Vagina (tissue), 2 donors: ENCODE measurements around the gene AACS.

Source experiments
- CTCF ChIP-seq, 3 experiments: fragments of 450-650 bp in 2 of 3; fragments of 200-600 bp in 1 of 3; sonication (generic) in 1 of 3; IDR thresholded peaks; one replicate each; pipeline ENCODE4 v1.5.1; 2017 to 2019; ENCODE audit warnings: antibody characterized with exemption in 3 of 3, mild to moderate bottlenecking in 2 of 3, moderate library complexity in 2 of 3
- POLR2A ChIP-seq, 2 donors: fragments of 450-650 bp; IDR thresholded peaks; one replicate each; pipeline ENCODE4 v1.6.1; 2017; ENCODE audit warnings: antibody characterized with exemption in 2 of 2, mild to moderate bottlenecking in 2 of 2, moderate library complexity in 2 of 2
- POLR2AphosphoS5 ChIP-seq, 2 donors: sonication (generic); formaldehyde crosslinking; IDR thresholded peaks; one replicate each; pipeline ENCODE4 v1.9.0; 2017; ENCODE audit warnings: antibody characterized with exemption in 2 of 2, mild to moderate bottlenecking in 2 of 2, low read depth in 1 of 2; ENCODE audit not compliant: insufficient read depth in 1 of 2

GRCh38 chr12:125081427-125081826, 16.2 kb downstream of the AACS start:
- TF ChIP-seq POLR2A (IDR thresholded peaks at IDR 0.05) (no peak), CTCF (IDR thresholded peaks at IDR 0.05) (no peak), POLR2AphosphoS5 (IDR thresholded peaks at IDR 0.05; ENCODE audit: insufficient read depth in 1 of 2, low read depth in 1 of 2) (no peak)
